22Rv1 (cell line): ENCODE results near the gene NINL.

ENCODE experiments used
- ZFX ChIP-seq: fragments of 450-650 bp; IDR thresholded peaks from 2 replicates; pipeline ENCODE4 v1.6.1; 2017; ENCODE audit warnings: antibody characterized with exemption, borderline replicate concordance
- TF ChIP-seq, protein P1 (sequence below): fragments of 450-650 bp; IDR thresholded peaks from 2 replicates; pipeline ENCODE4 v1.5.1; 2017; ENCODE audit warnings: mild to moderate bottlenecking

DNA sequence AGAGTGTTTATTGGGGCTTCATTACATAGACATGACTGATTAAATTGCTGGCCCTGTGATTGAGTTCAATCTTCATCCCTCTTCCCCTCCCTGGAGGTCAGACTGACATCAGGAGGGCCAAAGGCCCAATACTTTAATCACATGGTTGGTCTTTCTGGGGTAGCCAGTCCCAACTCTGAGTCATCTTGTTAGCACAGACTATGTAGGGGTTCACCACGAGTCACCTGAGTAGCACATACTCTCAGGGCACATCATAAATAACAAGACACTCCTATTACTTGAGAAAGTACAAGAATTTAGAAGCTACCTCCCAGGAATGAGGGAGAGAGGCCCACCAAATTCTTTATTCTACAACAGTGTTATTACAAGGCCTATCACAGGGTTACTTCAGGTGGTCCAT is 166.6 kb downstream of the NINL start:
- TF ChIP-seq, protein P1, sequence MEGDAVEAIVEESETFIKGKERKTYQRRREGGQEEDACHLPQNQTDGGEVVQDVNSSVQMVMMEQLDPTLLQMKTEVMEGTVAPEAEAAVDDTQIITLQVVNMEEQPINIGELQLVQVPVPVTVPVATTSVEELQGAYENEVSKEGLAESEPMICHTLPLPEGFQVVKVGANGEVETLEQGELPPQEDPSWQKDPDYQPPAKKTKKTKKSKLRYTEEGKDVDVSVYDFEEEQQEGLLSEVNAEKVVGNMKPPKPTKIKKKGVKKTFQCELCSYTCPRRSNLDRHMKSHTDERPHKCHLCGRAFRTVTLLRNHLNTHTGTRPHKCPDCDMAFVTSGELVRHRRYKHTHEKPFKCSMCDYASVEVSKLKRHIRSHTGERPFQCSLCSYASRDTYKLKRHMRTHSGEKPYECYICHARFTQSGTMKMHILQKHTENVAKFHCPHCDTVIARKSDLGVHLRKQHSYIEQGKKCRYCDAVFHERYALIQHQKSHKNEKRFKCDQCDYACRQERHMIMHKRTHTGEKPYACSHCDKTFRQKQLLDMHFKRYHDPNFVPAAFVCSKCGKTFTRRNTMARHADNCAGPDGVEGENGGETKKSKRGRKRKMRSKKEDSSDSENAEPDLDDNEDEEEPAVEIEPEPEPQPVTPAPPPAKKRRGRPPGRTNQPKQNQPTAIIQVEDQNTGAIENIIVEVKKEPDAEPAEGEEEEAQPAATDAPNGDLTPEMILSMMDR, result no peak
- TF ChIP-seq ZFX, result no peak
